IMR-90 (cell line): ENCODE results near the gene PIK3R5. TPM values are rescaled to one million over a fixed set of nuclear protein-coding genes. Genes with fewer than 3 reads are reported as not detected.

Source experiments
- ATAC-seq: fragments of 200-7000 bp; cut with Tn5 transposase; 2 replicates; pipeline ENCODE4 v1.9.1; 2020; ENCODE audit warnings: low read depth, mild to moderate bottlenecking, moderate library complexity
- BruUV-seq: library from RNA; stranded (reverse); fragments of 400-500 nt; replicated peaks from 2 replicates; lab custom pipeline; 2021; lab: Mats Ljungman, UMichigan
- CTCF ChIA-PET: fragments of 300-600 bp; formaldehyde crosslinking; extraction: SDS; loops from one replicate; lab custom pipeline; 2021; ENCODE audit warnings: antibody characterized with exemption; lab: Yijun Ruan, JAX
- POLR2A ChIA-PET: fragments of 300-600 bp; sonication (Branson Sonifier 250); formaldehyde crosslinking; loops from one replicate; lab custom pipeline; 2022; ENCODE audit warnings: antibody characterized with exemption; ENCODE audit not compliant: unreplicated experiment; lab: Charles Lee
- DNase-seq: peaks from one replicate; pipeline ENCODE4 v3.0.0; 2013
- H2AFZ ChIP-seq: replicated peaks from 2 replicates; pipeline ENCODE3; 2013; ENCODE audit warnings: low read length, mild to moderate bottlenecking; ENCODE audit not compliant: poor library complexity
- H2AK5ac ChIP-seq: 2 replicates; pipeline ENCODE4 v1.6.1; 2013; ENCODE audit warnings: low read depth, low read length, inconsistent platforms
- H2AK9ac ChIP-seq: replicated peaks from 2 replicates; pipeline ENCODE3; 2013; ENCODE audit warnings: mild to moderate bottlenecking, low read depth, low read length, moderate library complexity; ENCODE audit not compliant: poor library complexity
- H2BK120ac ChIP-seq: 2 replicates; pipeline ENCODE4 v1.6.1; 2013; ENCODE audit warnings: low read depth, low read length, inconsistent platforms
- H2BK15ac ChIP-seq: 3 replicates; pipeline ENCODE4 v1.6.1; 2013; ENCODE audit warnings: low read depth, low read length, inconsistent platforms
- H2BK20ac ChIP-seq: 2 replicates; pipeline ENCODE4 v1.6.1; 2013; ENCODE audit warnings: low read depth, mild to moderate bottlenecking, inconsistent platforms, low read length, moderate library complexity
- H2BK5ac ChIP-seq: 2 replicates; pipeline ENCODE4 v1.6.1; 2013; ENCODE audit warnings: mild to moderate bottlenecking, low read depth, low read length, inconsistent platforms; ENCODE audit not compliant: poor library complexity, severe bottlenecking
- H3K14ac ChIP-seq: replicated peaks from 2 replicates; pipeline ENCODE4 v1.6.1; 2013; ENCODE audit warnings: low read depth, low read length, inconsistent platforms
- H3K18ac ChIP-seq: 2 replicates; pipeline ENCODE4 v1.6.1; 2013; ENCODE audit warnings: low read depth, low read length, control low read depth
- H3K23ac ChIP-seq: 2 replicates; pipeline ENCODE4 v1.6.1; 2013; ENCODE audit warnings: low read depth, low read length, inconsistent platforms
- H3K27ac ChIP-seq: 2 replicates; pipeline ENCODE4 v1.5.1; 2013; ENCODE audit warnings: mild to moderate bottlenecking, control low read depth, low read length; ENCODE audit not compliant: insufficient read depth
- H3K27me3 ChIP-seq: 2 replicates; pipeline ENCODE4 v1.6.1; 2013; ENCODE audit warnings: low read length; ENCODE audit not compliant: control insufficient read depth, insufficient read depth
- H3K36me3 ChIP-seq: 2 replicates; pipeline ENCODE4 v1.6.1; 2013; ENCODE audit warnings: low read length, mixed read lengths; ENCODE audit not compliant: control insufficient read depth, insufficient read depth
- H3K4ac ChIP-seq: 2 replicates; pipeline ENCODE4 v1.6.1; 2013; ENCODE audit warnings: low read depth, low read length, inconsistent platforms
- H3K4me1 ChIP-seq: 2 replicates; pipeline ENCODE4 v1.6.1; 2013; ENCODE audit warnings: low read length, mixed read lengths; ENCODE audit not compliant: control insufficient read depth, insufficient read depth
- H3K4me2 ChIP-seq: 2 replicates; pipeline ENCODE4 v1.6.1; 2013; ENCODE audit warnings: low read depth, mild to moderate bottlenecking, control low read depth, low read length, moderate library complexity
- H3K4me3 ChIP-seq: 2 replicates; pipeline ENCODE4 v1.5.1; 2013; ENCODE audit warnings: low read depth, mild to moderate bottlenecking, control low read depth, low read length, moderate library complexity; ENCODE audit not compliant: insufficient read depth
- H3K56ac ChIP-seq: 2 replicates; pipeline ENCODE4 v1.6.1; 2013; ENCODE audit warnings: low read length, inconsistent platforms; ENCODE audit not compliant: insufficient read depth; ENCODE audit errors: extremely low read depth
- H3K79me1 ChIP-seq, 2 experiments: 2 replicates each; pipeline ENCODE4 v1.6.1; 2013; ENCODE audit warnings: low read length in 2 of 2, inconsistent platforms in 1 of 2, low read depth in 1 of 2
- H3K9ac ChIP-seq: 2 replicates; pipeline ENCODE4 v1.6.1; 2013; ENCODE audit warnings: low read depth, low read length, control low read depth
- H3K9me1 ChIP-seq: 2 replicates; pipeline ENCODE4 v1.6.1; 2013; ENCODE audit warnings: low read length, inconsistent platforms; ENCODE audit not compliant: insufficient read depth
- H3K9me3 ChIP-seq: 2 replicates; pipeline ENCODE4 v1.6.1; 2013; ENCODE audit warnings: low read length; ENCODE audit not compliant: control insufficient read depth, insufficient read depth
- H4K20me1 ChIP-seq: 2 replicates; pipeline ENCODE4 v1.6.1; 2013; ENCODE audit warnings: low read length, inconsistent platforms; ENCODE audit not compliant: insufficient read depth
- H4K5ac ChIP-seq: 2 replicates; pipeline ENCODE4 v1.6.1; 2013; ENCODE audit warnings: mild to moderate bottlenecking, low read depth, low read length, control low read depth
- H4K8ac ChIP-seq, 2 experiments: 2 replicates each; pipeline ENCODE4 v1.6.1; 2013; ENCODE audit warnings: low read depth in 2 of 2, low read length in 2 of 2, control low read depth in 1 of 2, inconsistent platforms in 1 of 2
- H4K91ac ChIP-seq: 2 replicates; pipeline ENCODE4 v1.6.1; 2013; ENCODE audit warnings: low read depth, low read length, inconsistent platforms; ENCODE audit not compliant: insufficient read depth
- BHLHE40 ChIP-seq: fragments of 150-350 bp; IDR thresholded peaks from 2 replicates; pipeline ENCODE4 v1.6.1; 2016; ENCODE audit warnings: mild to moderate bottlenecking, low read depth, low read length
- CEBPB ChIP-seq: IDR thresholded peaks from 2 replicates; pipeline ENCODE4 v1.6.1; 2012; ENCODE audit warnings: low read depth, low read length, improper control_type of control experiment
- CHD1 ChIP-seq: IDR thresholded peaks from 2 replicates; pipeline ENCODE4 v1.6.1; 2012; ENCODE audit warnings: low read depth, low read length, improper control_type of control experiment
- FOS ChIP-seq: fragments of 150-350 bp; IDR thresholded peaks from 2 replicates; pipeline ENCODE4 v1.6.1; 2016; ENCODE audit warnings: low read depth, low read length
- MAFK ChIP-seq: IDR thresholded peaks from 2 replicates; pipeline ENCODE4 v1.6.1; 2012; ENCODE audit warnings: low read depth, low read length, improper control_type of control experiment
- MAZ ChIP-seq: IDR thresholded peaks from 2 replicates; pipeline ENCODE4 v1.6.1; 2012; ENCODE audit warnings: low read depth, mild to moderate bottlenecking, low read length, improper control_type of control experiment, moderate library complexity, borderline replicate concordance
- MXI1 ChIP-seq: IDR thresholded peaks from 2 replicates; pipeline ENCODE4 v1.6.1; 2012; ENCODE audit warnings: low read depth, mild to moderate bottlenecking, low read length, moderate library complexity, borderline replicate concordance
- NFE2L2 ChIP-seq: fragments of 150-350 bp; IDR thresholded peaks from 2 replicates; pipeline ENCODE4 v1.6.1; 2016; ENCODE audit warnings: low read depth, mild to moderate bottlenecking, low read length
- POLR2A ChIP-seq: IDR thresholded peaks from 2 replicates; pipeline ENCODE4 v1.6.1; 2012; ENCODE audit warnings: mild to moderate bottlenecking, low read depth, low read length
- RAD21 ChIP-seq: IDR thresholded peaks from 2 replicates; pipeline ENCODE4 v1.6.1; 2012; ENCODE audit warnings: low read length, improper control_type of control experiment
- RCOR1 ChIP-seq: IDR thresholded peaks from 2 replicates; pipeline ENCODE4 v1.6.1; 2012; ENCODE audit warnings: mild to moderate bottlenecking, low read length, improper control_type of control experiment; ENCODE audit not compliant: insufficient replicate concordance
- RFX5 ChIP-seq: IDR thresholded peaks from 2 replicates; pipeline ENCODE4 v1.8.0; 2012; ENCODE audit warnings: low read depth, mild to moderate bottlenecking, low read length, moderate library complexity
- SMC3 ChIP-seq: fragments of 150-350 bp; IDR thresholded peaks from 2 replicates; pipeline ENCODE4 v1.6.1; 2016; ENCODE audit warnings: low read depth, mild to moderate bottlenecking, antibody characterized with exemption, low read length, moderate library complexity
- WGBS, 2 experiments: methylation state at CpG; one replicate each; pipeline versions ENCODE4 v1.1.5 to v1.1.7; 2013; ENCODE audit warnings: missing lambda C conversion rate in 2 of 2; ENCODE audit not compliant: insufficient read length in 1 of 2; ENCODE audit errors: extremely low coverage in 2 of 2; 5-methylcytosine and 5-hydroxymethylcytosine counted together
- dilution Hi-C: fragments of 300-500 bp; cut with HindIII; formaldehyde crosslinking; loops from one replicate; pipeline ENCODE4 v1.14.3; 2018; ENCODE audit warnings: low sequenced_read_pairs; ENCODE audit not compliant: unreplicated experiment
- in situ Hi-C: fragments of 300-500 bp; cut with MboI; formaldehyde crosslinking; loops from 3 replicates; pipeline ENCODE4 v1.14.3; 2019; ENCODE audit warnings: low sequenced_read_pairs, inconsistent platforms, mixed read lengths
- intact Hi-C: fragments of 100-400 bp; cut with micrococcal nuclease; formaldehyde crosslinking; loops from 2 replicates; pipeline ENCODE4 v1.10.0; 2022
- polyA plus RNA-seq, 3 experiments: library from polyadenylated mRNA; depleted of rRNA; stranded (reverse); fragments of >200 nt; gene quantifications; 2 replicates each; pipeline ENCODE4 v1.2.3, GENCODE V29; 2012; ENCODE audit warnings: low replicate concordance in 1 of 3
- total RNA-seq: library from RNA; depleted of rRNA; stranded (reverse); fragments of >200 nt; gene quantifications from 2 replicates; pipeline ENCODE4 v1.2.3, GENCODE V29; 2012
- TF ChIP-seq, protein P1 (sequence below): fragments of 150-350 bp; IDR thresholded peaks from 2 replicates; pipeline ENCODE4 v1.6.1; 2017; ENCODE audit warnings: mild to moderate bottlenecking, antibody characterized with exemption, low read length, low read depth
- TF ChIP-seq, protein P2 (sequence below): conservative IDR thresholded peaks from 2 replicates; pipeline ENCODE4 v1.5.1; 2012; ENCODE audit warnings: mild to moderate bottlenecking, low read depth, low read length, improper control_type of control experiment

The PIK3R5 gene
- total and polyA plus RNA-seq, 2 of the 4 experiments (the other 2 are of a cell fraction), result not detected

DNA sequence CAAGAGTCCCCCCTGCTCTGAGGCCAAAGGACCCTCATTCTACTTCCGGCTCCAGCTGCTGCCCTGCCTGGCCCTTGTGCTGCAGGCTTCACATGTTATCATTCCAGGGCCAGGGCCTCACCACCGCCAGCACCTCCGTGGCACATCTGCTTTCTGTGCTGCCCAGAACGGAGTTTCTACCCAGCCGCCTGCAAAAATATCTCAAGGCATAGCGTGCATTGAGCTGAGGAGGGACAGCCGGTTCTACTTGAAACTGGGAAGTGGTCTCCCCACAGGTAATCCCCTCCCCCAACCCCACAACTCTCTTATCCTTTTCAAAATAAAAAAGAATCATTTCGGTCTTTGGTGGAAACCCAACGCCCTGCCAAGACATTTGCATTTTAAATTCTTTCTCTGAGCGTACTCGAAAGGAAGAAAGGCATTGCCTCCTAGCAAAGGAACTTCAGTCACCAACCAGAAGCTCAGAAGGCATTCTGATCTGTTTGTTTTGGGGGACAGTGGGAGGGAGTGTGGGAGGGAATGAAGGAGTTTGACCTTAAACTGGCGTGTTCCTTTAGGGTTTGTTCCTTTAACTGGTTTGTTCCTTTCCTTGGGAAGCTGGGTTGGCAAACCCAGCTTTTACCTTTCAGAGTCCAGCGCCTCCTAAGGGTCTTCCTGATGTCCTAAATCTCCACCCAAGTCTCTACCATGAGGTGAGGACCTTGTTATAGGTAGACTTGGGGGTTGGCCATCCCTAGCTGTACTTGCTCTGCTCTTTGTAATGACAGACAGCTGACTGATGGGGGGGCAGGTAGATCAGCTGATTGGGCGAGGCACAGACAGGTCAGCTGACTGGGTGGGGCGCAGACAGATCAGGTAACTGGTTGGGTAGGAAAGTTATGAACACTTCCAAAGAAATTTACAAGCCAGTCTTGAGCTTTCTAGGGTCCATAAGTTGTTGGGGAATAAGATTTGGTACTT is 64.6 kb downstream of the PIK3R5 start:
- CTCF ChIA-PET, result no interaction called here
- DNase-seq, result no peak
- dilution Hi-C loops (no loop called here), in situ Hi-C loops (no loop called here), intact Hi-C loops (no loop called here)
- Histone ChIP-seq H3K27me3 (no peaks in the 10 kb centered on the region; the same call in 1 of the 2 replicates), H2BK5ac (no peak overlapping the region), H3K9ac (no peak overlapping the region), H3K27ac (no peak overlapping the region), H3K4me1 (no peaks in the 10 kb centered on the region), H2BK120ac (no peak overlapping the region), H3K56ac (no peak overlapping the region), H2AFZ (no peak overlapping the region), H3K79me1 (no peaks in the 10 kb centered on the region), H4K20me1 (no peaks in the 10 kb centered on the region), H3K36me3 (no peaks in the 10 kb centered on the region), H3K23ac (no peak overlapping the region), H3K14ac (no peak overlapping the region), H3K9me3 (no peaks in the 10 kb centered on the region), H2AK9ac (no peak overlapping the region), H4K5ac (no peak overlapping the region), H4K8ac (no peak overlapping the region), H2AK5ac (no peak overlapping the region), H2BK15ac (no peak overlapping the region), H3K4ac (no peak overlapping the region), H3K4me3 (no peak overlapping the region), H3K4me2 (no peak overlapping the region), H4K91ac (no peak overlapping the region), H2BK20ac (no peak overlapping the region), H3K18ac (no peak overlapping the region), H3K9me1 (no peaks in the 10 kb centered on the region)
- POLR2A ChIA-PET, result no interaction called here
- ATAC-seq, result no peak
- WGBS, 2 experiments, result 58% methylated on average over 2 of the region's 15 CpGs; no CpG with 5 or more reads in 1 of the 2 experiments
- no TSS peak for BruUV-seq
- TF ChIP-seq NFE2L2, result no peak
- no peak for TF ChIP-seq FOS
- TF ChIP-seq, protein P1, sequence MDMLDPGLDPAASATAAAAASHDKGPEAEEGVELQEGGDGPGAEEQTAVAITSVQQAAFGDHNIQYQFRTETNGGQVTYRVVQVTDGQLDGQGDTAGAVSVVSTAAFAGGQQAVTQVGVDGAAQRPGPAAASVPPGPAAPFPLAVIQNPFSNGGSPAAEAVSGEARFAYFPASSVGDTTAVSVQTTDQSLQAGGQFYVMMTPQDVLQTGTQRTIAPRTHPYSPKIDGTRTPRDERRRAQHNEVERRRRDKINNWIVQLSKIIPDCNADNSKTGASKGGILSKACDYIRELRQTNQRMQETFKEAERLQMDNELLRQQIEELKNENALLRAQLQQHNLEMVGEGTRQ, result no peak
- TF ChIP-seq RAD21, result no peak
- no peak for TF ChIP-seq POLR2A
- no peak for TF ChIP-seq RFX5
- no peak for TF ChIP-seq CEBPB
- no peak for TF ChIP-seq RCOR1
- no peak for TF ChIP-seq CHD1
- no peak for TF ChIP-seq MXI1
- no peak for TF ChIP-seq MAZ
- TF ChIP-seq SMC3, result no peak
- no peak for TF ChIP-seq MAFK
- no peak for TF ChIP-seq BHLHE40
- TF ChIP-seq, protein P2, sequence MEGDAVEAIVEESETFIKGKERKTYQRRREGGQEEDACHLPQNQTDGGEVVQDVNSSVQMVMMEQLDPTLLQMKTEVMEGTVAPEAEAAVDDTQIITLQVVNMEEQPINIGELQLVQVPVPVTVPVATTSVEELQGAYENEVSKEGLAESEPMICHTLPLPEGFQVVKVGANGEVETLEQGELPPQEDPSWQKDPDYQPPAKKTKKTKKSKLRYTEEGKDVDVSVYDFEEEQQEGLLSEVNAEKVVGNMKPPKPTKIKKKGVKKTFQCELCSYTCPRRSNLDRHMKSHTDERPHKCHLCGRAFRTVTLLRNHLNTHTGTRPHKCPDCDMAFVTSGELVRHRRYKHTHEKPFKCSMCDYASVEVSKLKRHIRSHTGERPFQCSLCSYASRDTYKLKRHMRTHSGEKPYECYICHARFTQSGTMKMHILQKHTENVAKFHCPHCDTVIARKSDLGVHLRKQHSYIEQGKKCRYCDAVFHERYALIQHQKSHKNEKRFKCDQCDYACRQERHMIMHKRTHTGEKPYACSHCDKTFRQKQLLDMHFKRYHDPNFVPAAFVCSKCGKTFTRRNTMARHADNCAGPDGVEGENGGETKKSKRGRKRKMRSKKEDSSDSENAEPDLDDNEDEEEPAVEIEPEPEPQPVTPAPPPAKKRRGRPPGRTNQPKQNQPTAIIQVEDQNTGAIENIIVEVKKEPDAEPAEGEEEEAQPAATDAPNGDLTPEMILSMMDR, result no peak
